ENCODE data around the gene CAB39.

The CAB39 gene

DNA sequence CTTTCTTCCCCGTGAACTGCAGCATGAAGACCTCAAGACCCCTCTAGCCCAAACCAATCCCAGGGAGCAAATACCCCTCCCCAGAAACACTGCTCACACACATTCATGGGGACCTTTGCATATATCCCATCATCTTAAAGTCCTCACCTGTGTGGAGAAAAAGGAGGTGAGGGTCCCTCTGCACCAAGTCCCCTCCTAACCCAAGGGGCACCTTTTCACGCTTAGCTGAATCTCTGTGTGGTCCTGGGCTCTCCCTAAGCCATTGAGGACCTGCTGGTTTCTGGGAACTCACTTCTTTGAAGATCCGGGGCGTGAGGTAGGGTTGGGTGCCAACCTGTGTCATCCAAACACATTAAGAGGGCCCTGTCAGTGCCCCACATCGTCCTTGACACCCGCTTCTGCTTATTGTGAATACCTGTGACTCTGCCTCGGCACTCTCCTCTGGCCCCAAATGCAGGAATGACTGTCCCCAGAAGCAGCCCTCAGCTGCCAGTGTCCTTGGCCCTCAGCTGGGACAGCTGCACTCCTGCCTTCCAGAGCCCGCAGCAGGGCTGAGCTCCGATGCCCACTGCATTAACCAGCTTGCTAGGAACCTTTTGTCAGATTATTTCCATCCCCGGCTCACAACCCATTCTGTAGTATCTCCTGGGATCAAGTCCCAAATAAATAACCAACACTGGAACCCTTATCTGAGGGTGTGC is 110.8 kb downstream of the CAB39 start:
- DNase-seq = no peak

DNA sequence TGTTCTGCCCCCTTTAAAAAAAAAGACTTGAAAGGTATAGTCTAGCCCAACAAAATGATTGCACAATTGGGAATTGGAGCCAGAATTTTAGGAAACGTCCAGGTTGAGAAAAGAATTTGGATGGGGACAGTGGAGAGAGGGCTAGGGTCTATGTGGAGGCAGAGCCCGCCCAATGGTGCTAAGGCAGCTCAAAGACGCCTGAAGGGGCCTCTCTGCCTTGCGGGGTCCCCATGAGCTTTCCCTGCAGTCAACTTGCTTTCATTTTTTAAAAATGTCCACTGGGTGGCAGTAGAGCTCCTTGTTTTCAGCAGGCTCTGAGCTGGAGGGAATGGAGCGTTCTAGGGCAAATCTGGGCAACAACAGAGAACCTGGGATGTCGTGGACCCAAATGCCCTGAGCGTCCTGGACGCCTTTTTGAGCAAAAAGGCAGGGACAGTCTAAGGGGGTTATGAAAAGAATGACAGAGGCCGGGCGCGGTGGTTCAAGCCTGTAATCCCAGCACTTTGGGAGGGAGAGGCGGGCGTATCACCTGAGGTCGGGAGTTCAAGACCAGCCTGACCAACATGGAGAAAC is 111.8 kb downstream of the CAB39 start:
- DNase-seq = peak; percentile 58

DNA sequence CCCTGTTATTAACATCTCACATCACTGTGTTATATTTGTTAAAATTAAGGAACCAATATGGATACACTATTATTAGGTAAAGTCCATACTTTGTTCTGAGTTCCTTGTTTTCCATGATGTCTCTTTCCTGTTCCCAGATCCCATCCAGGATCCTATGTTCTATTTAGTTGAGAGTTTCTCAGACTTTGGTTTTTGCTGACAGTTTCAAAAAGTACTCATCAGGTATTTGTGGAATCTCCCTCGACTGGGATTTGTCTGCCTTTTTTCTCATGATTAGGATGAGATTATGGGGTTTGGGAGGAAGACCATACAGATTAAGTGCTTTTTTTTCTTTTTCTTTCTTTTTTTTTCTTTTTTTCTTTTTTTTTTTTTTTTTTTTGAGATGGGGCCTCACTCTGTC is 112.7 kb downstream of the CAB39 start:
- DNase-seq = no peak

DNA sequence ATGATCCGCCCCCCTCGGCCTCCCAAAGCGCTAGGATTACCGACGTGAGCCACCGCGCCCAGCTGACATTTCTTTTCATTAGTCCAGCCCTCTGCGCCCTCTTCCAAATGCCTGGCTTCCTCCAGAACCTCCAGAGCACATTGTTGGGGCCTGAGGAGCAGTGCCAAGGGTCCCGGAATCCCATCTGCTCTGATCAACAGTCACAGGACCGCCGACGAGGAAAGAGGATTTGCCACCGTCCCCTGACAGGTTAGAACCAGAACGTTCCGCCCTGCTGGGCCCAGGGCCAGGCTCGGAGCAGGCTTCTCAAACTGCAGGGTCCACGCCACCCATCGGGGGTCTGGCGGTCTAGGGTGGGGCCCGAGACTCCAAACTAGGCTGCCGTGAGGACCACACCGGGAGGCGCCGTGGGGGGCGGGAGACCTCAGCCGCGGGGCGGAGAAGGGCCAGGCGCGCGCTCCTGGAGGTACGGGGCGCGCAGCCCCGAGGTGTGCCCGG is 115.2 kb downstream of the CAB39 start:
- no peak for DNase-seq

DNA sequence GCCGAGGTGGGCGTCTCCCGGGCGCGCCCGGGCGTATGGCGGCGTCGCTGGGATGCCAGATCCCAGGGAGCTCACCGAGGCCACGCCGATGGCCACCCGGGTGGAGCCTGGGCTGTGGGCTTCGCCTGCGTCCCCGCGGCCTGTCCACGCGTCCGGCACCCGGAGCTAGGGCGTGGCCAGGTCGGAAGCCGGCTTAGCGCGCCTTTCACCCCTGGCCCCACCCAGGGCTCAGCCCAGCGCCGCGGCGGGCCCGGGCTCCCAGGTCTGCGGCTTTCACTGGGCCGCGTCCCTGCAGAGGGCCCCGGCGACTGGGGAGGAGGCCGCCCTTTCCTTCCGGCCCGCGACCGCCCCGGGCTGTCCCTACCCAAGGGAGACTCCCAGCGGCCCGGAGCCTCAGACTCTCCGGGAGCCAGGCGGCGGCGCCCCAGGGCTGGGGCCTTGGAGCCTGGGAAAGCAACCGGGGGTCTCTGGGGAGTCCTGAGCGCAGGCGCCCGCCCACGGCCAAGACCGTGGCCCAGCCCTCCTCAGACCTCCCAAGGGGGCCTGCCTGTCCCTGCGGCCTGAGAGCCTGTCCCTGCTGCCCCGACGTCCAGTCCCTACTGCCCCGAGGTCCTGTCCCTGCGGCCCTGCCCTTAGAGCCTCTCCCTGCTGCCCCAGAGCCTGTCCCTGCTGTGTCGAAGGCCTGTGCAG is 115.8 kb downstream of the CAB39 start:
- DNase-seq = peak; percentile 61

DNA sequence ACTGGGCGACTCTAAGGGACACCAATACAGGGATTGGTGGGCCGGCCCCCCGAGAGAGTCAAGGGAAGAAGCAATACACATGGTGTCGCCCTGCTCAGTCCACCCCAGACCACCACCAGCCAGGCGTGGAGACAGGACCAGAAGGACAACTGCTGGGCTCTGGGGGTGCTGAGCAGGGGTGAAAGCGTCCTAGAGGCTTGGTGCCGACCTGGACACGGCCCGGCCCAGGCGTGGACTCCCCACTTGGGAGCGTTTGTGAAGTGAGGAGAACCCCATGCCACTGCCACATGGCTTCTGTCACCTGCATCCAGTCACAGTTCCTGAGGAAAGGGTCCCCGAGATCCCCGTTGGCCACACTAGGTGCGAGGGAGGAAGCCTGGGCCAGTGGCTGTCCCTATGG is 116.7 kb downstream of the CAB39 start:
- DNase-seq = no peak

DNA sequence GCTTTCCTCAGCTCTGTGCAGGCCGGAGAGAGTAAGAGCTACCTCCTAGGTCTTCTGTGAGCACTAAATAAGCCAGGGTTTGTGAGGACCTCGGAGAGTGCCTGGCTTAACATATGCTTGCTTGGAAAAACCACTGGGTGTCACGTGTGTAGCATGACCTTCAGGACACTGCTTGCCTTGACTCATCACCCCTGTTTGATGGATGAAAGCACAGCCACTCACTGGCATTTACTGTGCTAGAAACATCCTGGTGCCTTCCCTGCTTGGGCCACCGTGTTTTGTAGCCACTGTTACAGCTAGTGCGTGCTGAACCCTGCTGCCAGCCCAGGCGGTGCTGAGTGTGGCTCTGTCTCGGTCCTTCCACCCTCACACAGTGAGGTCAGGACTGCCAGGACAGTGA is 117.3 kb downstream of the CAB39 start:
- no peak for DNase-seq

DNA sequence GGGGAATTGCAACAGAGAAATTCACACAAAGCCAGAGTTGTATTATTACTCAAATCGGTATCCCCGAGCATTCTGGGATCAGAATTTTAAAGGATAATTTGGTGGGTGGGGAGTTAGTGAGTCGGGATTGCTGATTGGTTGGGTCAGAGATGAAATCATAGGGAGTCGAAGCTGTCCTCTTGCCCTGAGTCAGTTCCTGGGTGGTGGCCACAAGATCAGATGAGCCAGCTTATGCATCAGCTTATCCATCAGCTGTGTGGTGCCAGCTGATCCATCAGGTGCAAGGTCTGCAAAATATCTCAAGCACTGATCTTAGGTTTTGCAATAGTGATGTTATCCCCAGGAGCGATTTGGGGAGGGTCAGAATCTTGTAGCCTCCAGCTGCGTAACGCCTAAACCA is 117.8 kb downstream of the CAB39 start:
- no peak for DNase-seq

DNA sequence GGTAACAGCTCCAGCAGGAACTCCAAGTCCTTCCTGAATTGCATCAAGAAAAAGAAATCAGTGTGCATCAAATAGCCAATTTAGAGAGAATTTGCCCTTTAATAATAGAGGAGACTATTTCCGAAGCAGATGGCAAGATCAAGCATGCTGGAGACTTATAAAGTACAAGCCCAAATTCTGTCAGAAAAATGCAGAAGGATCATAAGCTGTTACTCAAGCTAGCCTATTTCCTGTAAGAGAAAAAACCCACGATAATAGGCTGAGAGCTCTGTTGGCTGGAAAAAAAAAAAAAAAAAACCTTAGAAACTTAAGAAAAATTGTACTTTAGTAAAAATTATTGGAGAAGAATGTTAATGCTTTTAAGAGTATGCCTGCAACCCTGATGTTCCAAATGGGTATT is 127.7 kb downstream of the CAB39 start:
- DNase-seq = no peak

DNA sequence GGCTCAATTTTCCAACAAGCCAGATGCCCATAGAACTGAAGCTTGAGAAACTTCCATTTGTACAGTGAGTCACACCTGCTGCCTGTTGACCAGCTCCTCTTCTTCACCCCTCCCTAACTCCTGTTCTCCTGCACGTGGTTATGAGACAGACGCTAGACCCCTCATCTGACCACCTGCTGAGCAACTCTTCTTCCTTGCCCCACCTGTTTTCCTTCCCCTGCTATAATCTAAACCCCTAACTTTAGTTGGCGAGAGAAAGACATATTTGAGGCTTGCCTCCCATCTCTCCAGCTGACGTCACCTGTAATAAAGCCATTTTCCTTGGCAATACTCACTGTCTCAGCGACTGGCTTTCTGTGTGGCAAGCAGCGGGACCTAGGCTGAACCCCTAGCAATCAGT is 129.8 kb downstream of the CAB39 start:
- DNase-seq = no peak

DNA sequence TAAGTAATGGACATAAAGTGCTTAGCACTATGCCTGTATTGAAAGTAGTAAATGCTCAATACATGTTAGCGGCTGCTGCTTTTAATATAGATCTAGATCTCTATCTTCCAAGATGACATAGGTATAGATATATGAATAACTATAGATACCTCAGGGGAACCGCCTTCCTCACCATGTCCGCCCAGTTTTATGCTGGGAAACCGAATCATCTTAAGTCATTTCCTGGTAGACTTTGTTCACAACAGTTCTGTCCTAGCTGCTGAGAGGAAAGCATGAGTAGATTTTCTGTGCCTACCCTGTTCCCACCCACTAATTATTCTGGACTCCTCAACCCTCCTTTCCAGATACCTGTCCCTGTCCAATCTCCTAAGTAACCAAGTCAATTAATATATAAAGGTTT is 130.5 kb downstream of the CAB39 start:
- no peak for DNase-seq

DNA sequence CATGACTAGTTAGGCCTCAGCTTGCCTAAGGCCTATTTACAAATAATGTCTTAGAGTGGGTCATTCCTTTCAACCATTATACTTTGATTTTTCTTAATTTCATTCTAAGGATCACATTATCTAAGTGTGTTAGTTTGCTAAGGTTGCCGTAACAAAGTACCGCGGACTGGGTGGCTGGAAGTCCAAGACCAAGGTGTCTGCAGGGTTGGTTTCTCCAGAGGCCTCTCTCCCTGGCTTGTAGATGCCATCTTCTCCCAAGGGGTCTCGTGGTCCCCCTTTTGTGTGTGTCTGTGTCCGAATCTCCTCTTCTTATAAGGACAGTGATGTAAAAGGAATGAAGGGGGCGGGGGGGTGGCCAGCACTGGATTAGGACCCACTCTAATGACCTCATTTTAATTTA is 133.7 kb downstream of the CAB39 start:
- no peak for DNase-seq

DNA sequence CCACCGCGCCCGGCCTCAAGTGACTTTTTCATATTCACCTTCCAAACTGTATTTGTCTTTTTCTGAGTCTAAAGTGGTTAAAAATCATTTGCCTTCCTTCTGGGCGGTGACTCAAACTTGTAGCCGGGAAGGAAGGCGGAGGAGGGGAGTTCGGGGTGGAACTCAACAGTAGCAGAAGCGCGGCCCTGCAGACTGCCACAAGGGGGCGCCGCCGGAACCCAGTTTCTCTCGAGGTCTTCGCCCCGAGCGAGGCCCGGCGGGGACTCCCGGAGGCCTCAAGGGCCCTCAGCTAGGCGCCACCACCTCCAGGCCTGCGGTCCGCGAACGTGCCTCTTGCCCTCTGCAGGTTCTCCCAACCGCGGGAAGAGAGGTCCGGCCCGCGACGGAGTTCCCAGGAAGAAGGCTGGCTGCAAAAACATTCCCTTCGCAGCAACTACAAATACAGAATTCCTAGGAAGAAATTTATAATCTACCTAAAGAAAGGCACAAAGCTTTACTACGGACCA is 135.3 kb downstream of the CAB39 start:
- DNase-seq = peak; percentile 97

DNA sequence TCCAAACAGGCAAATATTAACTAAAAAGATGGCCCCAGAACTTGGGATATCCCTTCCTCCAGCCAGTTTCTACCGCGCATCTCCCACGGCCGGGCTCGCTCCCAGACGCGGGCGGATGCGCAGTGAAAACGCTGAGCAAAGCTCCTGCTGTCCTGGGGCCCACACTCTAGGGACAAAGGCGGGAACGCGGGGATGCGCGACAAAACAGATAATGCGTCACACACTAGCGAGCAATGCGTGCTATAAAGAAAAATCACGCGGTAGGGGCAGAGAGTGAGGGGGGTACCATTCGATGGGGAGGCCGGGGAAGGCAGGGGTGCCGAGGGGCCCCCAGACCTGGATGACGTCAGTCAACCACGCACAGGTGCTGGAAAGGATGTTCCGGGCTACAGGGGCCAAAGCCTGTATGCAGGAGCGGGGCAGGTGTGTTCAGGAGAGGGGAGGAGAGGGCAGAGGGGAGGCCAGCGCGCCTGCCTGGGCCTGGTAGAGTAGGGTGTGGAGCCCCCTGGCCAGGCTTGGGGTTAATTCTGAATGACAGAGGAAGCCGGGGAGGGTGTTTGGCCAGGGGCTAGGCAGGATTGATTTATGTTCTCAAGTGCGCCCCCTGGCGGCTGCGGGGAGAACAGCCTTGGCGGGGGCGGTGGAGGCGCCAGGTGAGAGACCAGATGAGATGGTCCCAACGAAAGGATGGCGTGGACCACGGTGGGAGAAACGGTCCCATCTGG is 137.2 kb downstream of the CAB39 start:
- peak; percentile 79 for DNase-seq

DNA sequence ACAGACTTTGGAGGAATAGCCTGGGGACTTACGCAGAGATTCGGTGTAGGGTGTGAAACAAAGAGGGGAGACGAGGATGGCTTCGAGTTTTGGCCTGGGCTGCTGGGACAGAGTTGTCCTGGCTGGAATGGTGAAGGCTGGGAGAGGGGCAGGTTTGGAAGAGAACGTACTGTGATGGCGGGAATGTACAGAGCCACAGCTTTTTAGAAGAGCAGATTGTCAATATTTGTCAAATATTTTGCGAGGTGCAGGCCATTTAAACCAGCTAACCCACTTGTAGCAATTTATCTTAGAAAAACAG is 137.7 kb downstream of the CAB39 start:
- no peak for DNase-seq

DNA sequence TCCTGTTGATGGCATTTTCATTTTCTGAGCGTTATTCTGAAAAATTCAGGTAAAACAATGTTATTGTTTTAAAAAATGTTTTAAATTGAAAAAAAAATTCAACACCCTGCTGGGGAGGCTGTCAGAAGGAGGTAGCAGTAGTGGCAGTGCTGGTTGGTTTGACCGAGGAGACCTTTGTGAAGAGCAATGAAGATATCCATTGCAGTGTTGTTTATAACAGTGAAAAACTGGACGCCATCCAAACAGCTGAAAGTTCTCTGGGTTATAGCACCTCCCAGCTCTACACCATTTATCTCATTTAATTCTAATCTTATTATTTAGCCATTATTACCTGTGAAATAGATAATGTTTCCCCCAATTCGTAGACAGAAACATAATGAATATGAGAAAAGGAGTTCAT is 139.5 kb downstream of the CAB39 start:
- DNase-seq = no peak

DNA sequence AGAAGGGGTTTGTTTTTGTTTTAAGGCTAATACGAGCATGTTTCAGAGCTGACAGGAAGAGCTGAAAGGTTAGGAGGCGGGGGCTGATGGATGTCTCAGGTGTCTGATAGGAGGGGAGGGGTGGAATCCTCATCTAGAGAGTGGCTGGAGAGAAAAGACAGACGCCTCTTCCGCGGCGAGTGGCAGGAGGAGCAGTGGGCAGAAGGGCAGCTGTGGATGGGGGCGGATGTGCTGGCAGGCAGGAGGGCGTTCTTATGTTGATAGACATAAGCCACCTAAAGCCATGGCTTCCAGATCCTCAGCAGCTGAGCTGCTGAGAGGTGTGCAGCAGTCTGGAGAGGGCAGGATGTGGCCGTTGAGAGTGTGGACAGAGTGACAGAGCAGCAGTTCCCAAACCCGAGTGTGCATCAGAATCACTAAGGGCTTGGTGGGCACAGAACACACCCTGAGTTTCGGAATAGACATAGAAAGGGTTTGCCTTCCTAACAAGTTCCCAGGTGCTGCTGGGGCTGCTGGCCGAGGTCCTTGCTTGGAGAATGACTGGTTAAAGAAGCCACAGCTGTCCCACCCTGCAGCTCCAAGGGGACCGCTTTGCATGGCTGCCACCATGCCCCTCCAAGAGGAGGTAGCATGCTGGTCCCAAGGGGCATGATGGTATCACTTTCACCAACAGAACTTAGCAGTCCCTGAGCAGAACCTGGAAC is 149.1 kb downstream of the CAB39 start:
- DNase-seq = no peak

DNA sequence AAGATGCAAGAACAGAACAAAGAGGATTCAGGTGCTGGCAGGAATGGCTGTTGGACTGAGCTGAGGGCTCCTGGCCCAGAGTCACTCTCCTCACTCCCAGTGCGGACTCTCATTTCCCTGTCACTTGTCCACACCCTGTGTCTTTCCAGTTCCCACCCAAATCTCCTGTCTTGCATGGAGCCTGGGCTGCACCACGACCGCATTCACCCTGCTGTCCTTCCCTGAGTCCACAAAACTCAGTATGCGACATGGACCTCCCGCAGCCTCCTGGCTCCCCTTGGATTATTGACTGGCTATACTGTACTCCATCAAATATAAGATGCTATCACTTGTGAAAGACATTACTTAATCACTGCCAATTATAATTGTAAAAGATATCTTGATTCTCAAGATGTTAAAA is 149.7 kb downstream of the CAB39 start:
- no peak for DNase-seq

DNA sequence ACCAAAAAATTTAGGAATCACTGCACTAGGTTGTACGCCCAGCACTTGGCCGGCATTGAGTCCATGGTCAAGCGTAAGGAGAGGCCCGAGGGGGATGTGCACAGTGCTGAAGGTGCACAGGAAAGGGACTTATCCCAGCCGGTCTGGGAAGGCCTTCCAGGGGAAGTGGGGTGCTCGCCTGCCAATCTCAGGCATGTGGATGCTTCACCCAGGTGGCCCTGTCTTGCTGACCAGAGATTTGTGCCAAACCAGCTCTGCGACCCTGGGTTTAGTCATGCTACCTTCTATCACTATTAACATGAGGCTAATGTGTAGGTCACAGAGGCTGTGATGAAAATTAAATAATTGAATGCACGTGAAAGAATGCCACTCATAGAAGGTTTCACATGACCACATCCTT is 150.4 kb downstream of the CAB39 start:
- no peak for DNase-seq

DNA sequence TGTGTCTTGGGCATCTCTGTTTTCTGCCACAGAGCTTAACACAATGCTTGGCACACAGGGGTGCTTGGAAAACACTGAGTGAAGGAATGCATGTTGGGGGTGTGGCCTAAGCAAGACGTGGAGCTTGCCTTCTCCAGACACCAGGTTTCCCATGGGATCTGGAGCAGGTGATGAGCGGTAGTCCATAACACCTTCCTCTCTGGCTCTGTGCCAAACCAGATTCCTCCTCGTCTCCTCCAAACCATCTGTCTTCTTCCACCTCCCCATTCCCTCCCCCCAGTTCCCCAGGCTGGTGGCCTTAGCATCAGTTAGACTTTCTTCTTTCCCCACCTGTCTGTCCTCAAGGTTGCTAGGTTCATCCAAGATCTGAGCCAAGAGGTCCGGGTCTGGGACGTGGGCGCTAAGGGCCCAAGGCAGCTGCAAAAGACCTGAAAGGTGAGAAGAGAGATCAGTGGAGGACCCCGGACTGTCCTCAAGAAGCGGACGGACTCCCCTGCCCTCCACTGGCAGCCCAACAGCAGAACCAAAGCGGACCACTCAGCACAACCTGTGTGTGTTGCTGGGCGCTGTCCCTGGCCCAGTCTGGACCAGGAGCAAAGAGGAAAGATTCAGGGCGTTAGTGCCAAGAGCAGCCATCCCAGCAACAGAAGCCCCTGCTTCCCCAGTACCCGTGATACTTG is 150.9 kb downstream of the CAB39 start:
- DNase-seq = no peak

DNA sequence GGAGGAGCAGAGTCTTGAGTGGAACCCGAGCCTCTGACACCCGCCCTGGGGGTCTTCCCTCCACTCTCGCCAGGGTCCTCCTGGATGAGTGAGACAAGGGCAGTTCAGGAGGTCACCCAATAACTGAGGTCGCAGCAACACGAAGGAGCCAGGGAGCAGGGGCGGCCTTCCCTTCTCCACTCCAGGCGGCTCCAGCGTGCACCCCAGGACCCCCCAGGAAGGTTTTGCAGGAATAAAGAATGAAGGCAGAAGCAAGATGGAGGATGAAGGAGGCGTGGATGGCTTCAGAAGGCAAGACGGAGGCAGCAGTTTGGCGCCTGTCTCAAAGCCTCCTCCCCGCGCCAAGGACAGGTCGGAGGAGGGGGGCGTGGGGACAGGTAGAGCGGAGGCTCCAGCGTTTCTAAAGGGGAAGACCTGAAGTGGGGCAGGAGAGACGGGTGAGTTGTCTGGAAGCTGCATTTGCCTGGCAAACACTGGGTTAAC is 151.5 kb downstream of the CAB39 start:
- DNase-seq = no peak

DNA sequence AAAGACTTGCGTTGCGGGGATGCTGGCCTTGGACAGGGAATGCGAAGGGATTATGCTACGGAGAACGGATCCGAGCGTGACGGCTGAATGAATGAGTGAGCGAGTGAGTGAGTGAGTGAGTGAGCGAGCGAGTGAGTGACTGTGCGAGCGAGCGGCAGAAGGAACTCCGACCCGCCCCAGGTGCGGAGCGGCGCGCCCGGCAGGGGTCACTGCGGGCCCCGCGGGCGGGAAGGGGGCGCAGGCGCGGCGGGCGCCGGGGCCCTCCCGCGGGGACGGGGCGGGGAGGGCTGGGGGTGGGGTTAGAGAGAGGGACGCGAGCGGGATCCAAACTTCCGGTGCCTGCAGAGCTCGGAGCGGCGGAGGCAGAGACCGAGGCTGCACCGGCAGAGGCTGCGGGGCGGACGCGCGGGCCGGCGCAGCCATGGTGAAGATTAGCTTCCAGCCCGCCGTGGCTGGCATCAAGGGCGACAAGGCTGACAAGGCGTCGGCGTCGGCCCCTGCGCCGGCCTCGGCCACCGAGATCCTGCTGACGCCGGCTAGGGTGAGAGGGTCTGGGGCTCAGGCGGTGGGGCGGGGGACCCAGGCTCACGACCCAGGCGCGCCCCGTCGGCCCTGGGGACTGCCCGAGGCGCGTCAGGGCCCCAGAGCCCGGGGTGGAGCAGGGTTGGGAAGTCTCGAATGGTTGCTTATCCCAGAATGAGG is 152.1 kb downstream of the CAB39 start, which contains the start of gene ITM2C:
Gene ITM2C (plus strand): TSS at position 338 of the 702 bp plus-strand sequence. CDS start 84 bp downstream, at position 422.
- DNase-seq = peak; percentile 84
